ENCODE measurements around the gene GNPAT. TPM values are rescaled to one million over a fixed set of nuclear protein-coding genes. Genes with fewer than 3 reads are reported as not detected.

Gene GNPAT
- total RNA-seq, 2 experiments from 2014 or later = 60.4 to 62.0 TPM

GRCh38 chr1:231266811-231267322 is 25.9 kb downstream of the GNPAT start:
- Mint-ChIP-seq H3K9me3 (no peaks in the 10 kb centered on the region), H3K4me1 (ENCODE audit: low read depth) (peaks cover 3% of the 10 kb centered on the region), H3K36me3 (ENCODE audit: low read depth) (peaks cover 44% of the 10 kb centered on the region), H3K4me3 (no peak overlapping the region), H3K27ac (no peak overlapping the region), H3K27me3 (ENCODE audit: low read depth) (no peaks in the 10 kb centered on the region)
- CTCF ChIA-PET = interaction anchor here (0.8 kb wide), 1 partner anchor 21 kb away, joined by 3 read pairs; no protein-coding TSS in a partner anchor
- no peak for DNase-seq
- intact Hi-C loops (cut with micrococcal nuclease) = no loop called here

GRCh38 chr1:231272173-231272572 is 31.2 kb downstream of the GNPAT start:
- peaks cover 22% of the 10 kb centered on the region for H3K4me1 Mint-ChIP-seq (ENCODE audit: low read depth)
- no peaks in the 10 kb centered on the region for H3K9me3 Mint-ChIP-seq
- peaks cover 53% of the 10 kb centered on the region for H3K36me3 Mint-ChIP-seq (ENCODE audit: low read depth)
- H3K27ac Mint-ChIP-seq = peak overlapping the region; percentile 98
- H3K4me3 Mint-ChIP-seq = no peak overlapping the region
- CTCF ChIA-PET = no interaction called here
- no peaks in the 10 kb centered on the region for H3K27me3 Mint-ChIP-seq (ENCODE audit: low read depth)
- intact Hi-C loops (cut with micrococcal nuclease) = loop anchor here (1.0 to 5.0 kb wide), 6 partner anchors 31 to 293 kb away; partner anchors contain the start of genes ARV1, EGLN1, EXOC8 and GNPAT
- peak; percentile 14 for DNase-seq

- Mint-ChIP-seq H3K4me3 (no peak overlapping the region), H3K9me3 (no peaks in the 10 kb centered on the region), H3K27ac (peak overlapping the region; percentile 98), H3K4me1 (ENCODE audit: low read depth) (peaks cover 22% of the 10 kb centered on the region), H3K27me3 (ENCODE audit: low read depth) (no peaks in the 10 kb centered on the region), H3K36me3 (ENCODE audit: low read depth) (peaks cover 52% of the 10 kb centered on the region)
- intact Hi-C loops (cut with micrococcal nuclease) = loop anchor here (1.0 to 5.0 kb wide), 6 partner anchors 32 to 294 kb away; partner anchors contain the start of genes ARV1, EGLN1, EXOC8 and GNPAT
- DNase-seq = peak; percentile 18
- CTCF ChIA-PET = no interaction called here
These were observed 31.9 kb downstream of the GNPAT start for GRCh38 chr1:231272880-231273279.

- CTCF ChIA-PET = no interaction called here
- H3K27me3 Mint-ChIP-seq (ENCODE audit: low read depth) = no peaks in the 10 kb centered on the region
- peak overlapping the region; percentile 70 for H3K27ac Mint-ChIP-seq
- no peak overlapping the region for H3K4me3 Mint-ChIP-seq
- no peaks in the 10 kb centered on the region for H3K9me3 Mint-ChIP-seq
- DNase-seq = peak; percentile 43
- peaks cover 49% of the 10 kb centered on the region for H3K36me3 Mint-ChIP-seq (ENCODE audit: low read depth)
- intact Hi-C loops (cut with micrococcal nuclease) = loop anchor here (5.0 kb wide), 4 partner anchors 63 to 253 kb away; partner anchors contain the start of genes EGLN1, EXOC8, SPRTN and TSNAX
- peaks cover 22% of the 10 kb centered on the region for H3K4me1 Mint-ChIP-seq (ENCODE audit: low read depth)
These were observed 33.3 kb downstream of the GNPAT start for GRCh38 chr1:231274119-231274825.

GRCh38 chr1:231278100-231278790 is 37.2 kb downstream of the GNPAT start:
- CTCF ChIA-PET = interaction anchor here (1.2 kb wide), 1 partner anchor 186 kb away, joined by 3 read pairs; no protein-coding TSS in a partner anchor
- Mint-ChIP-seq H3K4me3 (no peak overlapping the region), H3K27ac (no peak overlapping the region), H3K36me3 (ENCODE audit: low read depth) (peaks cover 29% of the 10 kb centered on the region), H3K4me1 (ENCODE audit: low read depth) (peaks cover 9% of the 10 kb centered on the region), H3K27me3 (ENCODE audit: low read depth) (no peaks in the 10 kb centered on the region), H3K9me3 (no peaks in the 10 kb centered on the region)
- intact Hi-C loops (cut with micrococcal nuclease) = no loop called here
- DNase-seq = no peak

GRCh38 chr1:231279081-231279480 is 38.1 kb downstream of the GNPAT start:
- peaks cover 4% of the 10 kb centered on the region for H3K4me1 Mint-ChIP-seq (ENCODE audit: low read depth)
- no peak for DNase-seq
- no peaks in the 10 kb centered on the region for H3K9me3 Mint-ChIP-seq
- no peaks in the 10 kb centered on the region for H3K27me3 Mint-ChIP-seq (ENCODE audit: low read depth)
- no peak overlapping the region for H3K4me3 Mint-ChIP-seq
- intact Hi-C loops (cut with micrococcal nuclease) = no loop called here
- H3K36me3 Mint-ChIP-seq (ENCODE audit: low read depth) = peaks cover 27% of the 10 kb centered on the region
- CTCF ChIA-PET = interaction anchor here (0.6 to 1.1 kb wide), 2 partner anchors 26 to 36 kb away, joined by 3 to 5 read pairs; no protein-coding TSS in a partner anchor
- no peak overlapping the region for H3K27ac Mint-ChIP-seq

- no peaks in the 10 kb centered on the region for H3K4me1 Mint-ChIP-seq (ENCODE audit: low read depth)
- intact Hi-C loops (cut with micrococcal nuclease) = no loop called here
- DNase-seq = no peak
- no peaks in the 10 kb centered on the region for H3K9me3 Mint-ChIP-seq
- no peak overlapping the region for H3K27ac Mint-ChIP-seq
- CTCF ChIA-PET = interaction anchor here (0.6 to 1.1 kb wide), 2 partner anchors 25 to 36 kb away, joined by 3 to 5 read pairs; no protein-coding TSS in a partner anchor
- H3K27me3 Mint-ChIP-seq (ENCODE audit: low read depth) = no peaks in the 10 kb centered on the region
- peaks cover 22% of the 10 kb centered on the region for H3K36me3 Mint-ChIP-seq (ENCODE audit: low read depth)
- H3K4me3 Mint-ChIP-seq = no peak overlapping the region
These were observed 38.7 kb downstream of the GNPAT start for GRCh38 chr1:231279683-231280082.

- no peaks in the 10 kb centered on the region for H3K27me3 Mint-ChIP-seq (ENCODE audit: low read depth)
- no peaks in the 10 kb centered on the region for H3K9me3 Mint-ChIP-seq
- no peak overlapping the region for H3K4me3 Mint-ChIP-seq
- DNase-seq = no peak
- H3K27ac Mint-ChIP-seq = no peak overlapping the region
- no peaks in the 10 kb centered on the region for H3K4me1 Mint-ChIP-seq (ENCODE audit: low read depth)
- no peaks in the 10 kb centered on the region for H3K36me3 Mint-ChIP-seq (ENCODE audit: low read depth)
- CTCF ChIA-PET = no interaction called here
- intact Hi-C loops (cut with micrococcal nuclease) = no loop called here
These were observed 43.4 kb downstream of the GNPAT start for GRCh38 chr1:231284441-231284840.

- intact Hi-C loops (cut with micrococcal nuclease) = no loop called here
- CTCF ChIA-PET = no interaction called here
- no peaks in the 10 kb centered on the region for H3K27me3 Mint-ChIP-seq (ENCODE audit: low read depth)
- no peaks in the 10 kb centered on the region for H3K4me1 Mint-ChIP-seq (ENCODE audit: low read depth)
- H3K9me3 Mint-ChIP-seq = no peaks in the 10 kb centered on the region
- DNase-seq = no peak
- H3K27ac Mint-ChIP-seq = no peak overlapping the region
- no peaks in the 10 kb centered on the region for H3K36me3 Mint-ChIP-seq (ENCODE audit: low read depth)
- H3K4me3 Mint-ChIP-seq = no peak overlapping the region
These were observed 45.6 kb downstream of the GNPAT start for GRCh38 chr1:231286603-231287002.

GRCh38 chr1:231295938-231296337 is 54.9 kb downstream of the GNPAT start:
- H3K27ac Mint-ChIP-seq = no peak overlapping the region
- no peak for DNase-seq
- intact Hi-C loops (cut with micrococcal nuclease) = no loop called here
- CTCF ChIA-PET = interaction anchor here (0.6 kb wide), 1 partner anchor 61 kb away, joined by 3 read pairs; no protein-coding TSS in a partner anchor
- no peaks in the 10 kb centered on the region for H3K4me1 Mint-ChIP-seq (ENCODE audit: low read depth)
- H3K27me3 Mint-ChIP-seq (ENCODE audit: low read depth) = no peaks in the 10 kb centered on the region
- H3K4me3 Mint-ChIP-seq = no peak overlapping the region
- no peaks in the 10 kb centered on the region for H3K9me3 Mint-ChIP-seq
- no peaks in the 10 kb centered on the region for H3K36me3 Mint-ChIP-seq (ENCODE audit: low read depth)

GRCh38 chr1:231301990-231302389 is 61.0 kb downstream of the GNPAT start:
- no peaks in the 10 kb centered on the region for H3K27me3 Mint-ChIP-seq (ENCODE audit: low read depth)
- intact Hi-C loops (cut with micrococcal nuclease) = no loop called here
- H3K9me3 Mint-ChIP-seq = no peaks in the 10 kb centered on the region
- no peak overlapping the region for H3K4me3 Mint-ChIP-seq
- no peak overlapping the region for H3K27ac Mint-ChIP-seq
- no peaks in the 10 kb centered on the region for H3K4me1 Mint-ChIP-seq (ENCODE audit: low read depth)
- DNase-seq = no peak
- H3K36me3 Mint-ChIP-seq (ENCODE audit: low read depth) = no peaks in the 10 kb centered on the region
- CTCF ChIA-PET = no interaction called here

GRCh38 chr1:231310391-231310934 is 69.5 kb downstream of the GNPAT start:
- no peaks in the 10 kb centered on the region for H3K9me3 Mint-ChIP-seq
- DNase-seq = no peak
- no peaks in the 10 kb centered on the region for H3K4me1 Mint-ChIP-seq (ENCODE audit: low read depth)
- no peak overlapping the region for H3K27ac Mint-ChIP-seq
- CTCF ChIA-PET = no interaction called here
- H3K27me3 Mint-ChIP-seq (ENCODE audit: low read depth) = no peaks in the 10 kb centered on the region
- H3K36me3 Mint-ChIP-seq (ENCODE audit: low read depth) = no peaks in the 10 kb centered on the region
- intact Hi-C loops (cut with micrococcal nuclease) = no loop called here
- no peak overlapping the region for H3K4me3 Mint-ChIP-seq

Measured in activated naive CD4-positive, alpha-beta T cell treated with anti-CD3 and anti-CD28 coated beads for 36 hours (primary cell).